Sigmoid colon (tissue), 4 donors: ENCODE data around the gene DGKE.

Source experiments
- POLR2A ChIP-seq, 2 donors: fragments of 450-650 bp; IDR thresholded peaks; one replicate each; pipeline ENCODE4 v1.6.1; 2016; ENCODE audit warnings: antibody characterized with exemption in 2 of 2, mild to moderate bottlenecking in 2 of 2, moderate library complexity in 2 of 2
- POLR2AphosphoS5 ChIP-seq, 4 donors: sonication (generic); formaldehyde crosslinking; IDR thresholded peaks; one replicate each; pipeline ENCODE4 v1.6.1; 2017; ENCODE audit warnings: antibody characterized with exemption in 4 of 4
- TF ChIP-seq, protein P1 (sequence below), 4 experiments: fragments of 450-650 bp in 3 of 4; fragments of 200-600 bp in 1 of 4; IDR thresholded peaks; one replicate each; pipeline ENCODE4 v1.5.1; 2016 to 2019; ENCODE audit warnings: antibody characterized with exemption in 4 of 4, mild to moderate bottlenecking in 3 of 4, moderate library complexity in 2 of 4

DNA sequence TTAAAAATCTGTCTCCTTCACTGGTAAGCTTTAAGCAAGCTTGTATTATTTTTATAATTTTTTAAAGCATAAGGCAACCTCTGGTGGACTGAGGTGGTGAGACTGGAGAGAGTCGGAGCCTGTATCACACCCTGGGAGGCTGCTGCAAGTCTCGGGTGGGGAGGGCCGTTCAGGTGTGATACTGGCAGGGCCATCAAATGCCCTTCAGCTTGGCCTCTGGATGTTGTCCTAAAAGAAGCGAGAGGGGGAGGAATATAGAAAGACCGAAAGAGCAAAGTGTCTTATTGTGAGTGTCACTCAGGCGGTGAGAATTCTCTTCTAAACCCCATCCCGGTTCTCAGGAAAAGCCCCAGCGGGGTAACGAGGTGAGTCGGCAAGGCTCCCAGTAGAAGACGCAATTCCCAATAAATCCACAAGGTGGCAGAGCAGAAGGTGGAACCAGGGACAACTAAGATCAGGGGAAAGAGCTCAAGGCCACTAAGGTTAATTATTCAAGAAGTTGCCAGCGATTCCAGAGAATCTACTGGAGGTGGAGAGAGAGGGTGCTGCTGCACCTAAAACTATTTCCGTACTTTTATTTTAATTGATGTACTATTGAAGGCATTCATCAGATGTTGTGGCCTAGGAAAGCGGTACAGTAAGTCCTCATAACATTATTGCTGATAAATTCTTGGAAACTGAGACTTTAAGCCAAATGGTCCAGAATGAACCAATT, 14.4 kb upstream of the DGKE start:
- TF ChIP-seq, protein P1, sequence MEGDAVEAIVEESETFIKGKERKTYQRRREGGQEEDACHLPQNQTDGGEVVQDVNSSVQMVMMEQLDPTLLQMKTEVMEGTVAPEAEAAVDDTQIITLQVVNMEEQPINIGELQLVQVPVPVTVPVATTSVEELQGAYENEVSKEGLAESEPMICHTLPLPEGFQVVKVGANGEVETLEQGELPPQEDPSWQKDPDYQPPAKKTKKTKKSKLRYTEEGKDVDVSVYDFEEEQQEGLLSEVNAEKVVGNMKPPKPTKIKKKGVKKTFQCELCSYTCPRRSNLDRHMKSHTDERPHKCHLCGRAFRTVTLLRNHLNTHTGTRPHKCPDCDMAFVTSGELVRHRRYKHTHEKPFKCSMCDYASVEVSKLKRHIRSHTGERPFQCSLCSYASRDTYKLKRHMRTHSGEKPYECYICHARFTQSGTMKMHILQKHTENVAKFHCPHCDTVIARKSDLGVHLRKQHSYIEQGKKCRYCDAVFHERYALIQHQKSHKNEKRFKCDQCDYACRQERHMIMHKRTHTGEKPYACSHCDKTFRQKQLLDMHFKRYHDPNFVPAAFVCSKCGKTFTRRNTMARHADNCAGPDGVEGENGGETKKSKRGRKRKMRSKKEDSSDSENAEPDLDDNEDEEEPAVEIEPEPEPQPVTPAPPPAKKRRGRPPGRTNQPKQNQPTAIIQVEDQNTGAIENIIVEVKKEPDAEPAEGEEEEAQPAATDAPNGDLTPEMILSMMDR (IDR thresholded peaks at IDR 0.05) = peak; percentile 68 to 87 (median 79)
- TF ChIP-seq POLR2AphosphoS5 (IDR thresholded peaks at IDR 0.05) (no peak), POLR2A (IDR thresholded peaks at IDR 0.05) (no peak)
